CD14-positive monocyte (primary cell): ENCODE measurements around the gene BAG1. TPM values are rescaled to one million over a fixed set of nuclear protein-coding genes. Genes with fewer than 3 reads are reported as not detected.

Source experiments
- DNase-seq, 3 donors: peaks; one replicate each; pipeline ENCODE4 v3.0.0-alpha.2; 2011 to 2022
- H2AFZ ChIP-seq: 2 replicates; pipeline ENCODE4 v1.6.0; 2012; ENCODE audit warnings: mild to moderate bottlenecking, low read depth, low read length, inconsistent platforms; ENCODE audit not compliant: insufficient read depth, poor library complexity, severe bottlenecking
- H3K27ac ChIP-seq, 2 donors: 1 replicate in 1 of 2; 2 replicates in 1 of 2; pipeline ENCODE4 v1.5.1; 2012 to 2013; ENCODE audit warnings: low read length in 2 of 2, control low read depth in 1 of 2, inconsistent platforms in 1 of 2, low read depth in 1 of 2, mild to moderate bottlenecking in 1 of 2
- H3K27me3 ChIP-seq, 2 donors: one replicate each; pipeline versions ENCODE4 v1.6.0 to v1.6.1; 2011 to 2013; ENCODE audit warnings: low read length in 2 of 2; ENCODE audit not compliant: control insufficient read depth in 2 of 2, insufficient read depth in 2 of 2
- H3K36me3 ChIP-seq, 2 donors: replicated peaks in 1 of 2; 1 replicate in 1 of 2; 2 replicates in 1 of 2; pipeline versions ENCODE4 v1.5.1 to v1.6.1; 2012 to 2013; ENCODE audit warnings: low read length in 2 of 2, control low read depth in 1 of 2, inconsistent platforms in 1 of 2, mild to moderate bottlenecking in 1 of 2; ENCODE audit not compliant: insufficient read depth in 2 of 2, control insufficient read depth in 1 of 2
- H3K4me1 ChIP-seq, 2 donors: 1 replicate in 1 of 2; 2 replicates in 1 of 2; pipeline versions ENCODE4 v1.5.1 to v1.6.1; 2012 to 2013; ENCODE audit warnings: low read length in 2 of 2, control low read depth in 1 of 2, inconsistent platforms in 1 of 2, mild to moderate bottlenecking in 1 of 2, moderate library complexity in 1 of 2; ENCODE audit not compliant: insufficient read depth in 2 of 2, control insufficient read depth in 1 of 2
- H3K4me2 ChIP-seq: replicated peaks from 2 replicates; pipeline ENCODE3; 2012; ENCODE audit warnings: low read length, moderate library complexity, mild to moderate bottlenecking; ENCODE audit not compliant: poor library complexity, severe bottlenecking; ENCODE audit errors: extremely low read depth
- H3K4me3 ChIP-seq, 3 experiments: fragments of 200-600 bp in 1 of 3; sonication (generic) in 1 of 3; replicated peaks in 1 of 3; 1 replicate in 2 of 3; 2 replicates in 1 of 3; pipeline ENCODE4 v1.5.1; 2011 to 2013; ENCODE audit warnings: low read length in 3 of 3, mild to moderate bottlenecking in 3 of 3, control low read depth in 2 of 3, low read depth in 2 of 3, inconsistent platforms in 1 of 3, moderate library complexity in 1 of 3
- H3K79me2 ChIP-seq: 2 replicates; pipeline ENCODE4 v1.6.0; 2012; ENCODE audit warnings: mild to moderate bottlenecking, control low read depth, inconsistent platforms, low read length, moderate library complexity; ENCODE audit not compliant: insufficient read depth
- H3K9ac ChIP-seq: 2 replicates; pipeline ENCODE4 v1.6.0; 2017; ENCODE audit warnings: low read length, mild to moderate bottlenecking; ENCODE audit not compliant: insufficient read depth, poor library complexity, severe bottlenecking
- H3K9me3 ChIP-seq, 2 donors: replicated peaks in 1 of 2; 1 replicate in 1 of 2; 2 replicates in 1 of 2; pipeline versions ENCODE4 v1.5.1 to v1.6.1; 2012 to 2013; ENCODE audit warnings: low read length in 2 of 2, control low read depth in 1 of 2; ENCODE audit not compliant: control insufficient read depth in 1 of 2, insufficient read depth in 1 of 2
- H4K20me1 ChIP-seq: 2 replicates; pipeline ENCODE4 v1.6.0; 2012; ENCODE audit warnings: mild to moderate bottlenecking, low read length, control low read depth, moderate library complexity; ENCODE audit not compliant: insufficient read depth
- H3K27ac Mint-ChIP-seq, 7 donors: one replicate each; pipeline ENCODE4 v1.8.0; 2020; ENCODE audit warnings: mild to moderate bottlenecking in 7 of 7, mixed read lengths in 7 of 7, moderate library complexity in 6 of 7, inconsistent platforms in 2 of 7
- H3K27me3 Mint-ChIP-seq, 3 donors: one replicate each; pipeline ENCODE4 v1.8.0; 2021 to 2022; ENCODE audit warnings: low read depth in 3 of 3, mild to moderate bottlenecking in 3 of 3, mixed read lengths in 3 of 3, moderate library complexity in 3 of 3, inconsistent platforms in 1 of 3
- H3K36me3 Mint-ChIP-seq, 2 donors: one replicate each; pipeline ENCODE4 v1.8.0; 2020; ENCODE audit warnings: mixed read lengths in 2 of 2, inconsistent platforms in 1 of 2, mild to moderate bottlenecking in 1 of 2
- H3K4me1 Mint-ChIP-seq: one replicate; pipeline ENCODE4 v1.8.0; 2020; ENCODE audit warnings: mild to moderate bottlenecking, mixed read lengths
- H3K4me3 Mint-ChIP-seq, 2 donors: one replicate each; pipeline ENCODE4 v1.8.0; 2020; ENCODE audit warnings: mild to moderate bottlenecking in 2 of 2, mixed read lengths in 2 of 2, moderate library complexity in 1 of 2
- H3K9me3 Mint-ChIP-seq, 7 donors: one replicate each; pipeline ENCODE4 v1.8.0; 2020 to 2022; ENCODE audit warnings: mixed read lengths in 7 of 7, mild to moderate bottlenecking in 6 of 7, moderate library complexity in 6 of 7, inconsistent platforms in 2 of 7
- WGBS: methylation state at CpG from one replicate; pipeline ENCODE4 v1.1.5; 2013; ENCODE audit warnings: missing lambda C conversion rate; ENCODE audit not compliant: insufficient coverage; 5-methylcytosine and 5-hydroxymethylcytosine counted together
- intact Hi-C, 2 donors: fragments of 100-400 bp; cut with micrococcal nuclease; formaldehyde crosslinking; loops; one replicate each; pipeline versions ENCODE4 v1.15.0 to v1.15.1; 2023
- polyA plus RNA-seq, 3 donors: library from polyadenylated mRNA; depleted of rRNA in 1 of 3; unstranded in 2 of 3; stranded (reverse) in 1 of 3; fragments of 300-500 nt in 2 of 3; fragments of >200 nt in 1 of 3; fragmentation: Illumina TruSeq in 2 of 3; gene quantifications; 1 replicate in 2 of 3; 2 replicates in 1 of 3; pipeline ENCODE4 v1.2.3, GENCODE V29; 2012 to 2021
- TF ChIP-seq, protein P1 (sequence below): fragments of 200-600 bp; IDR thresholded peaks from one replicate; pipeline ENCODE4 v1.8.0; 2022; ENCODE audit warnings: antibody characterized with exemption, mild to moderate bottlenecking

BAG1 gene
- polyA plus RNA-seq, 3 donors = 41.8 to 94.5 (median 93.6) TPM

DNA sequence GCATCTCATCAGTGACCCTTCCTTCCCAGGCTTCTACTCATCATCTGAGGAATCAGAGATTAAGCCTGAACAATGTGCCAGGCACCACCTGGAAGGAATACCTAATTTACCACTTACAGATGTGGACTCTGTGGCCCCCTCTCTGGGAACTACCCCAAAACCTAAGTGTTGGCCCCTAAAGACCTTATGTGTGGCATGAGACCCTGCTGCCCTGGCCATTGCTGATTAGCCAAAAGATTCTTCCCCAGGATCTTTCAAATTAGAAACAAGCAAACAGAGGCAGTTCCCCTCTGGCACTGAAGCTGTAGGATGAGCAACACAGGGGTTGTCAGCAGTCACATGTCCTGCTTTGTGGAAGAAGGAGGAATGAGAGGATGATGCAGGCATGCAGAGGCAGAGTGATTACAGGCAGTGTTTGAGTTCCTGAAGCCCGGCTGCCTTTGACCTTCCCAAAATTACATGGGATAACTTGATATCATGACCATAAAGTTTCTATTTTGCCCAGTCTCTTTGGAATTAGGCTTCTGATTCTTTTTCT is 14.0 kb downstream of the BAG1 start:
- TF ChIP-seq, protein P1, sequence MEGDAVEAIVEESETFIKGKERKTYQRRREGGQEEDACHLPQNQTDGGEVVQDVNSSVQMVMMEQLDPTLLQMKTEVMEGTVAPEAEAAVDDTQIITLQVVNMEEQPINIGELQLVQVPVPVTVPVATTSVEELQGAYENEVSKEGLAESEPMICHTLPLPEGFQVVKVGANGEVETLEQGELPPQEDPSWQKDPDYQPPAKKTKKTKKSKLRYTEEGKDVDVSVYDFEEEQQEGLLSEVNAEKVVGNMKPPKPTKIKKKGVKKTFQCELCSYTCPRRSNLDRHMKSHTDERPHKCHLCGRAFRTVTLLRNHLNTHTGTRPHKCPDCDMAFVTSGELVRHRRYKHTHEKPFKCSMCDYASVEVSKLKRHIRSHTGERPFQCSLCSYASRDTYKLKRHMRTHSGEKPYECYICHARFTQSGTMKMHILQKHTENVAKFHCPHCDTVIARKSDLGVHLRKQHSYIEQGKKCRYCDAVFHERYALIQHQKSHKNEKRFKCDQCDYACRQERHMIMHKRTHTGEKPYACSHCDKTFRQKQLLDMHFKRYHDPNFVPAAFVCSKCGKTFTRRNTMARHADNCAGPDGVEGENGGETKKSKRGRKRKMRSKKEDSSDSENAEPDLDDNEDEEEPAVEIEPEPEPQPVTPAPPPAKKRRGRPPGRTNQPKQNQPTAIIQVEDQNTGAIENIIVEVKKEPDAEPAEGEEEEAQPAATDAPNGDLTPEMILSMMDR = no peak
- Mint-ChIP-seq H3K27ac (peak overlapping the region in 6 of 7 donors; percentile 12 to 74 (median 63)), H3K9me3 (peaks cover 0 to 1% (median 0%) of the 10 kb centered on the region in 7 donors), H3K4me3 (no peak overlapping the region), H3K4me1 (no peaks in the 10 kb centered on the region), H3K27me3 (peaks cover 0 to 1% (median 0%) of the 10 kb centered on the region in 3 donors), H3K36me3 (peaks cover 57 to 73% of the 10 kb centered on the region in 2 donors)
- DNase-seq = no peak
- no peaks in the 10 kb centered on the region for H3K9me3 ChIP-seq
- H4K20me1 ChIP-seq = no peaks in the 10 kb centered on the region
- H3K4me2 ChIP-seq = no peak overlapping the region
- peak overlapping the region in 1 of 2 donors; percentile 48 for H3K27ac ChIP-seq
- no peak overlapping the region for H3K4me3 ChIP-seq
- no peaks in the 10 kb centered on the region for H3K79me2 ChIP-seq
- WGBS = 80% methylated on average over 1 of the region's 1 CpG
- H3K27me3 ChIP-seq = no peaks in the 10 kb centered on the region
- intact Hi-C loops = no loop called here
- no peak overlapping the region for H3K9ac ChIP-seq
- H3K4me1 ChIP-seq = no peaks in the 10 kb centered on the region
- no peak overlapping the region for H2AFZ ChIP-seq
- H3K36me3 ChIP-seq = peaks cover 52 to 77% of the 10 kb centered on the region in 2 donors

DNA sequence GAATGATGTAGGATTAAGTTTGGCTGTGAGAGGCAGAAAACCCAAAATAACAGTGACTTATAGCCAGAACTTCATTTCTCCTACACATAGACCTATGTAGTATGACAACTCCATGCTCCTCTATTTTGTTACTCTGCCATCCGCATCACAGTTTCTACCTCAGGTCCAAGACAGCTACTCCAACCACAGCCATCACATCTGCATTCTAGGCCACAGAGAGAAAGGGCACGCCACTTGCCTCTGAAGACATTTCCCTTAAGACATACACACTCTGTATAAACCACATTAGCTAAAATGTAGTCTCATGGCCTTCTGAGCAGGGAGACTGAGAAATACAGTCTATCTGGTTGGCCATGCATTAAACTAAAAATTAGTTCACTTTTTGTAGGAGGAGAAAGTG is 14.5 kb downstream of the BAG1 start:
- no peak overlapping the region for H3K27ac ChIP-seq
- Mint-ChIP-seq H3K9me3 (peaks cover 0 to 1% (median 0%) of the 10 kb centered on the region in 7 donors), H3K36me3 (peaks cover 53 to 71% of the 10 kb centered on the region in 2 donors), H3K27me3 (peaks cover 0 to 1% (median 0%) of the 10 kb centered on the region in 3 donors), H3K27ac (peak overlapping the region in 2 of 7 donors; percentile 11 to 44), H3K4me3 (no peak overlapping the region), H3K4me1 (no peaks in the 10 kb centered on the region)
- H3K4me3 ChIP-seq = no peak overlapping the region
- H4K20me1 ChIP-seq = no peaks in the 10 kb centered on the region
- TF ChIP-seq, protein P1 = no peak
- H2AFZ ChIP-seq = no peak overlapping the region
- no peaks in the 10 kb centered on the region for H3K79me2 ChIP-seq
- H3K4me2 ChIP-seq = no peak overlapping the region
- no peaks in the 10 kb centered on the region for H3K9me3 ChIP-seq
- H3K36me3 ChIP-seq = peaks cover 46 to 72% of the 10 kb centered on the region in 2 donors
- no peak overlapping the region for H3K9ac ChIP-seq
- H3K27me3 ChIP-seq = no peaks in the 10 kb centered on the region
- DNase-seq = no peak
- intact Hi-C loops = no loop called here
- no peaks in the 10 kb centered on the region for H3K4me1 ChIP-seq
- WGBS = 92% methylated on average over 1 of the region's 2 CpGs
